ENCODE measurements around the gene WDFY4. TPM values are rescaled to one million over a fixed set of nuclear protein-coding genes. Genes with fewer than 3 reads are reported as not detected.

WDFY4 gene
- total and polyA plus RNA-seq, 2 of the 4 experiments (the other 2 are of a cell fraction) = not detected

DNA sequence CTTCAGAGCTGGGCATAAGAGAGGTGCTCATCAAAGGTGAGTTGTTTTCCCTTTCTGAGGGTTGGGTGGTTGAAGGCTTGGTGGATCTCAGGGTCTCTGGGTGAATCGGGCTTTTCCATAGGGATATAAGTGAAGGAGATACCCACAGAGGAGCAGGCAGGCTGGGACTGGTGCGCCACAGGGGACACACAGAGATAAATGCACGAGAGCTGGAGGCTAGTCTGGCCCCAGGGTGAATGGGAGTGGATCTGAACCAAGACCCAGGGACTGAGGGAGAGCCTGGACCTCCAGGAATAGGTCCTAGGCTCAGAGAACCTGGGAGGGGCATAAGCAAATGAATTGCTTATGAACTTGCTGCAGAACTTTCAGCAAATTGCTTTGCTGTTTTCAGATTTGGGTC, 193.4 kb downstream of the WDFY4 start:
- Histone ChIP-seq H3K14ac (replicated peaks; ENCODE audit: low read depth, low read length) (no peak overlapping the region), H4K8ac (ENCODE audit: low read depth in 2 of 2, low read length in 2 of 2) (no peak overlapping the region), H2BK5ac (ENCODE audit: low read depth, low read length, poor library complexity, severe bottlenecking) (no peak overlapping the region), H3K23ac (ENCODE audit: low read depth, low read length) (no peak overlapping the region), H3K4me2 (ENCODE audit: low read depth, low read length) (no peak overlapping the region), H2BK15ac (ENCODE audit: low read depth, low read length) (no peak overlapping the region), H2AK5ac (ENCODE audit: low read depth, low read length) (no peak overlapping the region), H2AFZ (replicated peaks; ENCODE audit: low read length, poor library complexity) (no peak overlapping the region), H3K79me1 (ENCODE audit: low read depth in 1 of 2, low read length in 2 of 2) (no peaks in the 10 kb centered on the region), H3K4ac (ENCODE audit: low read depth, low read length) (no peak overlapping the region), H3K4me1 (ENCODE audit: control insufficient read depth, insufficient read depth, low read length) (no peaks in the 10 kb centered on the region), H4K91ac (ENCODE audit: insufficient read depth, low read depth, low read length) (no peak overlapping the region), H2AK9ac (replicated peaks; ENCODE audit: low read depth, low read length, poor library complexity) (no peak overlapping the region), H3K9me1 (ENCODE audit: insufficient read depth, low read length) (no peaks in the 10 kb centered on the region), H3K27ac (ENCODE audit: insufficient read depth, low read length) (no peak overlapping the region), H3K4me3 (ENCODE audit: insufficient read depth, low read depth, low read length) (no peak overlapping the region), H3K27me3 (ENCODE audit: control insufficient read depth, insufficient read depth, low read length) (peaks cover 8% of the 10 kb centered on the region), H2BK120ac (ENCODE audit: low read depth, low read length) (no peak overlapping the region), H2BK20ac (ENCODE audit: low read depth, low read length) (no peak overlapping the region), H3K9ac (ENCODE audit: low read depth, low read length) (no peak overlapping the region), H4K20me1 (ENCODE audit: insufficient read depth, low read length) (no peaks in the 10 kb centered on the region), H3K56ac (ENCODE audit: extremely low read depth, insufficient read depth, low read length) (no peak overlapping the region), H3K18ac (ENCODE audit: low read depth, low read length) (no peak overlapping the region), H3K36me3 (ENCODE audit: control insufficient read depth, insufficient read depth, low read length) (no peaks in the 10 kb centered on the region), H4K5ac (ENCODE audit: low read depth, low read length) (no peak overlapping the region), H3K9me3 (ENCODE audit: control insufficient read depth, insufficient read depth, low read length) (no peaks in the 10 kb centered on the region)
- in situ Hi-C loops (cut with MboI; ENCODE audit: low sequenced_read_pairs) = no loop called here
- BruUV-seq (replicated peaks) = no TSS peak
- dilution Hi-C loops (cut with HindIII; ENCODE audit: low sequenced_read_pairs, unreplicated experiment) = no loop called here
- intact Hi-C loops (cut with micrococcal nuclease) = no loop called here
- DNase-seq (no peak), ATAC-seq (ENCODE audit: low read depth) (no peak)
- ChIA-PET POLR2A (ENCODE audit: unreplicated experiment) (no interaction called here), CTCF (no interaction called here)
- TF ChIP-seq NFE2L2 (IDR thresholded peaks at IDR 0.05; ENCODE audit: low read depth, low read length) (no peak), RAD21 (IDR thresholded peaks at IDR 0.05; ENCODE audit: low read length) (no peak), POLR2A (IDR thresholded peaks at IDR 0.05; ENCODE audit: low read depth, low read length) (no peak), RCOR1 (IDR thresholded peaks at IDR 0.05; ENCODE audit: insufficient replicate concordance, low read length) (no peak)
- 29% methylated on average over 2 of the region's 3 CpGs; no CpG with 5 or more reads in 1 of the 2 experiments for WGBS, 2 experiments (ENCODE audit: extremely low coverage in 2 of 2, insufficient read length in 1 of 2)

Measured in IMR-90 (cell line).